Fibroblast of the conjunctiva (primary cell): ENCODE data around the gene SLC5A2.
"Not testable (repeated sequence)": the region's sequence is repeated elsewhere in the genome, so short reads cannot be mapped to it uniquely, and the experiment has no call there.

Experiments used
- DNase-seq: peaks from one replicate; pipeline ENCODE4 v3.0.0-alpha.2; 2010; ENCODE audit warnings: low read depth

Gene SLC5A2

DNA sequence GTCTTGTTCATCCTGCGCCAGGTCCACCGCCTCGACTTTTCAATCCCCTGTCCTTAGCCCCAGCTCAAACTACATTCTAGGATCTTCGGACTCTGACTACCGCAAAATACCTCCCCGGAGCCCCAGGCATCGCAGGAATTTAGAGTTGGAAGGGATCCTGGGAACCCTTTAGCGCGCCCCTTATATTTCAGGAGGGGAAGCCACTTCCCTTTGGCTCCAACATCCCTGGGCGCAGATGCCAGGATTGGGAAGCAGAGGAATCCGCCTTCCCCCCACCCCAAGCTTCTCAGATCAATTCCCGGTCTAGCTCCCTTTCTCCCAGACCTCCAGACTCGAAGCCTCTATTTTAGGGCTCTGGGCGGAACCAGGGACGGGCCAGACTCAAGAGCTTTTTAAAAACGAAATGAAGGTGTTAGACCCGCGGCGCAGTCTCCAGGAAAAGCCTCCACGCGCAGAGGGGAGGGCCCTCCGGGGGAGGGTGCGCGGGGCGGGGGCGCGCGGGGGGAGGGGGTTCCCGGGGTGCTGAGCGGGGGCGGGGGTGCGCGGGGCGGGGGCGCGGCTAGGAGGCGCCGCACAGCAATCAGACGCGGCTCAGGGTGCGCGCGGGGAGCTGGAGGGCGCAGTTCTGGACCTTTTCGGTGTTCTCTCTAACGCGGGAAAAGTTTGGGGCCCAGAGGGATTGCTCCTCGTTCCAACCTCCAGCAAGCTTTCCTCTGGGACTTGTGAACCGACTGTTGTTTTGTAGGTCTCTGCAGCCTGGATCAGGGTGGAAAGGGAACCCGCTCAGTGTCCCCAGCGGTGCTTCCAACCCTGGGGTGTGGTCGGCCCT is 46.4 kb downstream of the SLC5A2 start:
- no peak for DNase-seq

DNA sequence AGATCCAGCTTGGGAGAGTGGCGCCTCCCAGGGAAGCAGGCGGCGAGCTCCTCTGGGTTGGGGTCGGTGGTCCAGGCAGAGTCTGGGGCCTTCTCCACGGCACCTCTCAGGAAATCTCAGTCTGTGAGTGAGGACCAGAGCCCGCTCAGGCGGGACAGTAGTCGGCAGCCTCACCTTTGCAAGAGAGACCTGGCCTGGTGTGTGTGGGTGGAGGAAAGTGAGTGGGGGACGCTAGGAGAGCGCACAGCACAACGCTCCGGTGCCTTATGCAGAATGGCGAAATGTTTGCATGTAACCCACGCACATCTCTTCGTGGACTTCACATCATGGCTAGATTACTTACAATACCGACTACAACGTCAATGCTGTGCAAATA is 47.0 kb downstream of the SLC5A2 start:
- no peak for DNase-seq

DNA sequence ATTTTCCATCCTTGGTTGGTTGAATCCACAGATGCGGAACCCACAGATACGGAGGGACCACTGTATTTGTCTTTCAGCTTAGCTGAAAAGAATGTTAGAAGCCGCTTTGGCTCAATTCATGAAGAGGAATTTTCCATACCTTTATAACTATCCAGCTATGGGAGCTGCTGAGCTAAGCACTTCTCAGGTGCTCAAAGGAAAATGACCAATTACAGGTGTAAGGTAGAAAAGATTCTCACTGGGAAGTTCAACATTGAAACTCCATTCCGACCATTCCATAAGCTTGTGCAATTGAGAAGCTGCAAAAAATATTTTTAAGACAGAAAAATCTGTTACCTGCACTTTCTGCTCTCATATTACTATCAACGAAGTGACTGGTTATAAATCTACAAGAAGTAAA is 47.5 kb downstream of the SLC5A2 start:
- DNase-seq, result no peak

DNA sequence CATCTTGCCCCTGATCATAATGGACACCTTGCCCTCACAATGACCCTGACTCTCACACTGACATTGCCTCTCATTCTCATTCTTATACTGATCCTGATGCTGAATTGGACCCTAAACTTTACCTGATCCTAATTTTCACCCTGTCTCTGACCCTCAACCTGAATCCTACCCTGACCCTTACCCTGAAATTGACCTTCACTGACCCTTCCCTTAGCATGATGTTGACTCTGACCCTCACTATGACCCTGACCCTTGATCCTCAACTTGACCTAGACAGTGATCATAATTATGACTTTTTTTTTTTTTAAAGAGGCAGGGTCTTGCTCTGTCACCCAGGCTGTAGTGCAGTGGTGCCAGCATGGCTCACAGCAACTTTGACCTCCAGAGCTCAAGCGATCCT is 48.2 kb downstream of the SLC5A2 start:
- no peak for DNase-seq

DNA sequence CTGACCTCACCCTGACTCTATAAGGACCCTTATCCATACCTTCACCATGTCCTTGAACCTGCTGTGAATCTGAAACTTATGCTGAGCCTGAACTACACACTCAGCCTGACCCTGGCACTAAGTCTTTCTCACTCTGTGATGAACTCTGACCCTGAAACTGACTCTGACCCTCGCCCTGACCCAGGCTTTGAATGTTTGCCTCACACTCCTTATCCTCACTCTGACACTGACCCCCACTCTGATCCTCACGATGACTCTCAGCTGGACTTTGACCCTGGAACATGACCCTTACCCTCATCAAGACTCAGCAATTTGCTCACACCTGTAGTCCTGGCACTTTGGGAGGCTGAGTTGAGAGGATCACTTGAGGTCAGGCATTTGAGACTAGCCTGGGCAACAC is 49.2 kb downstream of the SLC5A2 start:
- DNase-seq, result no peak

DNA sequence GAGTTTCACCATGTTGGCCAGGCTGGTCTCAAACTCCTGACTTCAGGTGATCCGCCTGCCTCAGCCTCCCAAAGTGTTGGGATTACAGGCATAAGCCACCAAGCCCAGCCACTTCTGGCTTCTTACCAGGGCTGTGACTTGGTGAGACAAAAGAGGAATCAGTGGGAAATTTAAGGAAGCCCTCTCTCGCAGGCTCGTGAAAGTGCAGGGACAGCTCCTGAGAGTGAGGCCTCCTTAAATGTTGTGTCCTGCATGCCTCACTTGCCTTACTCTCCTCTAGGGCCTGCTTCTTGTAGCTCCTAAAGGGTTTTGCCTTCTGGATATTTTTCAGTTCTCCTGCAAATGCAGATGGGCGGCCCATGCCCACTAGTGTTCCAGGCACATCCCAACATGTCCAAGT is 50.0 kb downstream of the SLC5A2 start:
- DNase-seq, result no peak

DNA sequence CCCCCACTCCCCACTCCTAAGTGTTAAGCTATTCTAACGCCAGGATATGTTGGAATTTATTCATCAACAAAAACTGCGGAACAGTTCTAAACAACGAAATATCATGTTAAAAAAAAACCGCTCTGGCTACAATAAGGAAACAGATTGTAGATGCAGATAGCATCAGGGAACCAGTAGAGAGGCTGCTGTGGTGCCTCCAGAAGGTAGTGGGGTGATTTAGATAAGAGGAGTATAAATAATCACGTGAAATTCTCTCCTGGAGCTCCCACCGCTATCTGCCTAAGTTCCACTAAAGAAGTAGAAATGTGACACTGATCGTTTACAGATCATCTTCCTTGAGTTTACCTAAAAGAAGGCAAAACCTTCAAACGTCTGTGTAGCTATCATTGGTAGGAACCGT is 52.8 kb downstream of the SLC5A2 start:
- no peak for DNase-seq

DNA sequence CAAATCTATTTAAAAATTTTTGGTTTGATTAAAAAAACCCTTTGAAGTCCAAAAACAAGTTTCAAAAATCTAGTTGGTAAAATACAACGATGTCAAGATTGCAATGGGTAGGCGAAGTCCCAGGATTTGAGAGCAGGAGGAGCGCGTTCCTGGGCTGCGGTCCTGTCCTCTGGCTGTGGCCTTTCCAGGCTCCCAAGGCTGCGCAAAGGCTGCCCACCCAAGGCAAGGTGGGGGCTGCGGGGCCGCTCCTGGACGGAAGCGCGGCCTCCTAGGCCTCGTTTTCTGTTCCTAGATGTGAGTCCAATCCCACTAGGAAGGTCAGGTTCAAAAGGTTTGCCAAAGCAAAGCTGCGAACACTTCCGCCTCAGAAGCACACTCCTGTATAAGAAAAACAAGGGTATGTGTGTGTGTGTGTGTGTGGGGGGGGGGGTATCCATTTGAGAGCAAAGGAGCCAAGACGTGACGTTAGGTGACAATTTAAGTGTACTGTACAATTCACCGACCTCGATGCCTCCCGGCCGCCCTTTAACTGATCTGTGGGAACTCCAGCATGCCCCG is 54.0 kb downstream of the SLC5A2 start:
- DNase-seq, result no peak

DNA sequence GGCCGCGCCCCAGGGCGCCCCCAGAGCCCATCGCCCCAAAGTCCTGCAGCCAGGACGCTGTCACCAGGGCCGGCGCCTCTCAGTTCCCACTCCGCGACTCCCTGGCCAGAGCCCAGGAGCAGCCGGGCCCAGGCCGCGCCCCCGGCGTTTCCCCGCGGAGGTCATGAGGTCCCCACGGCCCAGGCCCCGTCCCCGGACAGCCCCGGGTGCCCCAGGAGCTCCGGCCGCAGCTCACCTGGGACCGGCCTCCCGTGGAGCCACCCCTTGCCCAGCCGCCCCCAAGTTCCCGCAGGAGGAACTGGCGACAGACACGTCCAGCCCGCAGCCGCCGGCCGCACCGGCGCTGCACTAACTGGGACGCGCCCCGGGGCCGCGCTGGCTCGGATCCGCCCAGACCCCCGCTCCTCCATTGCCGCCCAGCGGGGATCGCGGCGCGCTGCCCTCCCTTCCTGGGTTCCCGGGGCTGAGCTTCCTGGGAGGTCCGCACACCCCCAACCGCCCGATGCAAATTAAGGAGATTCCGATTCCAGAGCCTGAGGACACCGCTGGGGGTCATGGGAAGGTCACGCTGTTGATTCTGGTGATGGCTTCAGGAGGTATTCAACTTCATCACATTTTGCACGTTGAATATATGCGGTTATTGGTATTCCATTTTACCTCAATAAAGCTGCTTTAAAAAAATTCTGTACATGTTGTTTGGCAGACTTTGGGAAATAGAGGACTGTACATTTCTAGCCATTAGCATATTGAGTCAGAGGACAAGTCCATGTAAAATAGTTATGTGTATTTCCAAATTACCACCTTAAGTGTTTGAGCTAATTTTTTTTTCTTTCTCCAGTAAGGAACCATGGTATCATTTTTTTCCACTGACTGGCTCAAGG is 54.7 kb downstream of the SLC5A2 start:
- no peak for DNase-seq

DNA sequence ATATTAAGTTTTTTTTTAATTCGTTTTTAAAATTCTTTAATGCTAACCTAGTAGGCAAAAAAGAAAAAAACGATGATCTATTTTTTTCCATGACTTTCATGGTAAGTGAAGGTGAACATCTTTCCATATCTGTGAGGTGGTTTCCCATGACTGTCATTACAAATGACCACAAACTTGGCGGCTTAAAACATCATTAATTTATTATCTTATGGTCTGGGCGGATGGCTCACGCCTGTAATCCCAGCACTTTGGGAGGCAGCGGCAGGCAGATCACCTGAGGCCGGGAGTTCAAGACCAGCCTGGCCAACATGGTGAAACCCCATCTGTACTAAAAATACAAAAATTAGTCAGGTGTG is 55.3 kb downstream of the SLC5A2 start:
- not testable (repeated sequence) for DNase-seq

DNA sequence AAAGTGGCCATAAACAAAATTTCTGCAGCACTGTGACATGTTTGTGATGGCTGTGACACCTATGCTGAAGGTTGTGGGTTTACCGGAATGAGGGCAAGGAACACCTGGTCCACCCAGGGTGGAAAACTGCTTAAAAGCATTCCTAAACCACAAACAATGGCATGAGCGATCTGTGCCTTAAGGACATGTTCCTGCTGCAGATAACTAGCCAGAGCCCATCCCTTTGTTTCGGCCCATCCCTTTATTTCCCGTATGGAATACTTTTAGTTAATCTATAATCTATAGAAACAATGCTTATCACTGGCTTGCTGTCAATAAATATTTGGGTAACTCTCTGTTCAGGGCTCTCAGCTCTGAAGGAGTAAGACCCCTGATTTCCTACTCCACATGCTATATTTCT is 56.8 kb downstream of the SLC5A2 start:
- DNase-seq, result not testable (repeated sequence)
